Memory B cell (primary cell): ENCODE measurements around the gene AUTS2.

Source experiments
- ATAC-seq: fragments of 150-1000 bp; cut with Tn5 transposase; 2 replicates; pipeline ENCODE4 v1.10.0; 2021; ENCODE audit warnings: low read depth, mild to moderate bottlenecking, moderate library complexity
- DNase-seq, 2 donors: peaks; one replicate each; pipeline ENCODE4 v3.0.0; 2022; ENCODE audit warnings: low spot score in 2 of 2
- H3K27ac Mint-ChIP-seq: one replicate; pipeline ENCODE4 v1.8.0; 2022; ENCODE audit warnings: mild to moderate bottlenecking, moderate library complexity, mixed read lengths
- H3K27me3 Mint-ChIP-seq: one replicate; pipeline ENCODE4 v1.8.0; 2022; ENCODE audit warnings: mixed read lengths
- H3K36me3 Mint-ChIP-seq: one replicate; pipeline ENCODE4 v1.8.0; 2022; ENCODE audit warnings: mild to moderate bottlenecking, mixed read lengths
- H3K4me1 Mint-ChIP-seq: one replicate; pipeline ENCODE4 v1.8.0; 2022; ENCODE audit warnings: mixed read lengths
- H3K4me3 Mint-ChIP-seq: one replicate; pipeline ENCODE4 v1.8.0; 2022; ENCODE audit warnings: mild to moderate bottlenecking, moderate library complexity, mixed read lengths
- H3K9me3 Mint-ChIP-seq: one replicate; pipeline ENCODE4 v1.8.0; 2022; ENCODE audit warnings: mixed read lengths

AUTS2 gene

GRCh38 chr7:70131817-70132216, 533.5 kb downstream of the AUTS2 start:
- Mint-ChIP-seq H3K27ac (no peak overlapping the region), H3K27me3 (no peaks in the 10 kb centered on the region), H3K36me3 (peaks cover 26% of the 10 kb centered on the region), H3K4me1 (no peaks in the 10 kb centered on the region), H3K9me3 (no peaks in the 10 kb centered on the region), H3K4me3 (no peak overlapping the region)
- ATAC-seq (no peak), DNase-seq (no peak)

GRCh38 chr7:70132226-70132851, 534.1 kb downstream of the AUTS2 start:
- DNase-seq, result no peak
- Mint-ChIP-seq H3K4me3 (no peak overlapping the region), H3K9me3 (no peaks in the 10 kb centered on the region), H3K36me3 (peaks cover 24% of the 10 kb centered on the region), H3K27ac (no peak overlapping the region), H3K27me3 (no peaks in the 10 kb centered on the region), H3K4me1 (no peaks in the 10 kb centered on the region)
- ATAC-seq, result no peak

- no peaks in the 10 kb centered on the region for H3K27me3 Mint-ChIP-seq
- peaks cover 20% of the 10 kb centered on the region for H3K36me3 Mint-ChIP-seq
- H3K9me3 Mint-ChIP-seq, result no peaks in the 10 kb centered on the region
- no peak for DNase-seq
- no peak for ATAC-seq
- H3K4me3 Mint-ChIP-seq, result no peak overlapping the region
- H3K27ac Mint-ChIP-seq, result no peak overlapping the region
- H3K4me1 Mint-ChIP-seq, result no peaks in the 10 kb centered on the region
Observed at GRCh38 chr7:70132852-70133690, 534.8 kb downstream of the AUTS2 start.

- DNase-seq (no peak), ATAC-seq (no peak)
- Mint-ChIP-seq H3K27me3 (no peaks in the 10 kb centered on the region), H3K9me3 (no peaks in the 10 kb centered on the region), H3K4me3 (no peak overlapping the region), H3K36me3 (peaks cover 18% of the 10 kb centered on the region), H3K27ac (no peak overlapping the region), H3K4me1 (no peaks in the 10 kb centered on the region)
Observed at GRCh38 chr7:70134029-70134770, 535.9 kb downstream of the AUTS2 start.

- ATAC-seq (no peak), DNase-seq (no peak)
- Mint-ChIP-seq H3K4me1 (no peaks in the 10 kb centered on the region), H3K27me3 (no peaks in the 10 kb centered on the region), H3K9me3 (no peaks in the 10 kb centered on the region), H3K36me3 (peaks cover 9% of the 10 kb centered on the region), H3K27ac (no peak overlapping the region), H3K4me3 (no peak overlapping the region)
Observed at GRCh38 chr7:70135656-70136055, 537.4 kb downstream of the AUTS2 start.

- Mint-ChIP-seq H3K4me1 (no peaks in the 10 kb centered on the region), H3K36me3 (peaks cover 12% of the 10 kb centered on the region), H3K27me3 (no peaks in the 10 kb centered on the region), H3K9me3 (no peaks in the 10 kb centered on the region), H3K27ac (no peak overlapping the region), H3K4me3 (no peak overlapping the region)
- ATAC-seq (no peak), DNase-seq (no peak)
Observed at GRCh38 chr7:70137126-70137525, 538.9 kb downstream of the AUTS2 start.

- no peaks in the 10 kb centered on the region for H3K9me3 Mint-ChIP-seq
- H3K4me1 Mint-ChIP-seq, result no peaks in the 10 kb centered on the region
- peaks cover 5% of the 10 kb centered on the region for H3K36me3 Mint-ChIP-seq
- H3K27ac Mint-ChIP-seq, result no peak overlapping the region
- H3K4me3 Mint-ChIP-seq, result no peak overlapping the region
- ATAC-seq, result no peak
- H3K27me3 Mint-ChIP-seq, result no peaks in the 10 kb centered on the region
- DNase-seq, result no peak
Observed at GRCh38 chr7:70142247-70142932, 544.1 kb downstream of the AUTS2 start.

GRCh38 chr7:70143075-70144044, 545.1 kb downstream of the AUTS2 start:
- peaks cover 10% of the 10 kb centered on the region for H3K36me3 Mint-ChIP-seq
- ATAC-seq (no peak), DNase-seq (no peak)
- H3K27me3 Mint-ChIP-seq, result no peaks in the 10 kb centered on the region
- no peak overlapping the region for H3K27ac Mint-ChIP-seq
- no peak overlapping the region for H3K4me3 Mint-ChIP-seq
- H3K9me3 Mint-ChIP-seq, result no peaks in the 10 kb centered on the region
- H3K4me1 Mint-ChIP-seq, result no peaks in the 10 kb centered on the region

GRCh38 chr7:70148997-70149396, 550.7 kb downstream of the AUTS2 start:
- Mint-ChIP-seq H3K27me3 (no peaks in the 10 kb centered on the region), H3K4me3 (no peak overlapping the region)

GRCh38 chr7:70152313-70152712, 554.0 kb downstream of the AUTS2 start:
- H3K27ac Mint-ChIP-seq, result no peak overlapping the region
- DNase-seq (no peak), ATAC-seq (no peak)
- H3K9me3 Mint-ChIP-seq, result peaks cover 4% of the 10 kb centered on the region
- no peaks in the 10 kb centered on the region for H3K4me1 Mint-ChIP-seq
- no peak overlapping the region for H3K4me3 Mint-ChIP-seq
- no peaks in the 10 kb centered on the region for H3K27me3 Mint-ChIP-seq
- peaks cover 20% of the 10 kb centered on the region for H3K36me3 Mint-ChIP-seq

More at GRCh38 chr7:70148997-70149396, 550.7 kb downstream of the AUTS2 start:
- H3K9me3 Mint-ChIP-seq, result peaks cover 4% of the 10 kb centered on the region
- DNase-seq, result no peak
- peaks cover 14% of the 10 kb centered on the region for H3K36me3 Mint-ChIP-seq
- no peak overlapping the region for H3K27ac Mint-ChIP-seq
- no peaks in the 10 kb centered on the region for H3K4me1 Mint-ChIP-seq
- no peak for ATAC-seq

- Mint-ChIP-seq H3K27me3 (no peaks in the 10 kb centered on the region), H3K9me3 (peaks cover 4% of the 10 kb centered on the region), H3K36me3 (peaks cover 15% of the 10 kb centered on the region), H3K4me3 (no peak overlapping the region), H3K27ac (no peak overlapping the region), H3K4me1 (no peaks in the 10 kb centered on the region)
- ATAC-seq (no peak), DNase-seq (no peak)
Observed at GRCh38 chr7:70153933-70154332, 555.7 kb downstream of the AUTS2 start.

- no peak overlapping the region for H3K27ac Mint-ChIP-seq
- no peaks in the 10 kb centered on the region for H3K27me3 Mint-ChIP-seq
- peaks cover 4% of the 10 kb centered on the region for H3K9me3 Mint-ChIP-seq
- ATAC-seq, result no peak
- peaks cover 15% of the 10 kb centered on the region for H3K36me3 Mint-ChIP-seq
- DNase-seq, result no peak
- H3K4me3 Mint-ChIP-seq, result no peak overlapping the region
- no peaks in the 10 kb centered on the region for H3K4me1 Mint-ChIP-seq
Observed at GRCh38 chr7:70154521-70155180, 556.4 kb downstream of the AUTS2 start.
